ENCODE results near the gene FOXP1. TPM values are rescaled to one million over a fixed set of nuclear protein-coding genes. Genes with fewer than 3 reads are reported as not detected.

FOXP1 gene
- total RNA-seq, 1 experiment from 2014 or later, result 75.3 TPM

DNA sequence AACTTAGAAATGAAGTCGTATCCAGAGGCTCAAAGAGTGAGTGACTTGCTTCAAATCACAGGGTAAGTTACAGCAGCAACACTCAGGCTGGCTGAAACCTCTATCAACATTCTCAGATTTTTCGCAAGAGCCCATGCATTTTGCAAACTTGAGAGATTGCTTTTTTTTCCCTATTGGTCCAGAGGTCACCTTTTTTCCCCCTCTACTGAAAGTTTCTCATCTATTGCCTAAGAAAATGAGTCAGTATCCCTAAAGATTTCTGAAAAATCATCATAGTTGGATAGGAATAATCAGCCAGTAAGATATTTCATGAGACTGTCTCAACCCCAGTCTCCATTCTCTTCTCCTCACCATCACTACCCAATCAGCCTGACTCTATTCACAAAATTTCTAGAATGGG lies 410.6 kb downstream of the FOXP1 start:
- Histone ChIP-seq H2AK5ac (ENCODE audit: insufficient read length, low read length) (no peak overlapping the region), H2BK5ac (ENCODE audit: insufficient read length, low read length) (no peak overlapping the region), H3K9me3 (ENCODE audit: control insufficient read depth, low read depth, low read length) (no peaks in the 10 kb centered on the region), H2AFZ (ENCODE audit: low read length) (no peak overlapping the region), H3K23ac (ENCODE audit: insufficient read length, low read depth, low read length) (no peak overlapping the region), H3K4me1 (ENCODE audit: insufficient read depth, low read length) (no peaks in the 10 kb centered on the region), H3T11ph (ENCODE audit: low read length) (no peak overlapping the region), H2BK20ac (ENCODE audit: low read depth, low read length, poor library complexity, severe bottlenecking) (no peak overlapping the region), H4K20me1 (ENCODE audit: control insufficient read depth, insufficient read depth, insufficient read length) (no peaks in the 10 kb centered on the region), H3K27ac (ENCODE audit: insufficient read length, low read depth, low read length) (no peak overlapping the region), H3K9ac (ENCODE audit: extremely low read depth, insufficient read length, low read length) (no peak overlapping the region), H3K14ac (ENCODE audit: insufficient read depth, low read length) (no peak overlapping the region), H3K4ac (ENCODE audit: low read depth, low read length) (no peak overlapping the region), H2BK12ac (ENCODE audit: insufficient read length, low read depth, low read length) (no peak overlapping the region), H3K18ac (ENCODE audit: insufficient read length, low read depth, low read length) (no peak overlapping the region), H3K23me2 (ENCODE audit: insufficient read length, low read depth, low read length, poor library complexity, severe bottlenecking) (no peaks in the 10 kb centered on the region), H2BK120ac (ENCODE audit: low read depth, low read length, poor library complexity, severe bottlenecking) (no peak overlapping the region), H3K4me2 (ENCODE audit: insufficient read depth, insufficient read length, low read length) (no peak overlapping the region), H3K56ac (ENCODE audit: insufficient read length, low read depth, low read length) (no peak overlapping the region), H3K79me2 (ENCODE audit: insufficient read depth, low read length) (no peaks in the 10 kb centered on the region), H3K27me3 (ENCODE audit: insufficient read depth, low read length) (no peaks in the 10 kb centered on the region), H3K79me1 (ENCODE audit: insufficient read depth, low read depth, low read length, poor library complexity, severe bottlenecking) (no peaks in the 10 kb centered on the region), H4K5ac (ENCODE audit: insufficient read length, low read depth, low read length) (no peak overlapping the region), H2BK15ac (ENCODE audit: low read depth, low read length) (no peak overlapping the region), H4K8ac (replicated peaks; ENCODE audit: insufficient read length, low read depth, low read length) (no peak overlapping the region), H4K91ac (ENCODE audit: insufficient read length, low read depth, low read length) (no peak overlapping the region)
- WGBS (ENCODE audit: extremely low coverage, insufficient read length, low lambda C conversion rate), result no CpG with 5 or more reads among the region's 2 CpGs
- Mint-ChIP-seq H3K4me3 (no peak overlapping the region), H3K36me3 (ENCODE audit: insufficient read depth in 1 of 3, low read depth in 3 of 3) (peaks cover 0 to 4% (median 0%) of the 10 kb centered on the region in 3 experiments; a peak in 3 of 7 replicates), H3K27me3 (ENCODE audit: low read depth) (no peaks in the 10 kb centered on the region), H3K4me1 (peaks cover 29 to 46% of the 10 kb centered on the region in 2 experiments), H3K9me3 (no peaks in the 10 kb centered on the region), H3K27ac (peak overlapping the region in 2 of 3 experiments; percentile 23 to 82; a peak in 3 of 7 replicates)
- no peak for TF ChIP-seq CTCF (conservative IDR thresholded peaks at IDR 0.05)
- no peak for DNase-seq

All from H9 (cell line).